Choroid plexus epithelial cell (primary cell): Measurements from ENCODE around the gene ONECUT3.

Experiments used
- DNase-seq: peaks from one replicate; pipeline ENCODE4 v3.0.0-alpha.2; 2010; ENCODE audit warnings: low read depth
- H3K4me3 ChIP-seq: 2 replicates; pipeline ENCODE4 v1.5.1; 2011; ENCODE audit warnings: low read depth, mild to moderate bottlenecking, control low read depth, low read length, moderate library complexity
- TF ChIP-seq, protein P1 (sequence below): conservative IDR thresholded peaks from 2 replicates; pipeline ENCODE4 v1.5.1; 2011; ENCODE audit warnings: low read depth, mild to moderate bottlenecking, control low read depth, inconsistent platforms, low read length, moderate library complexity

Gene ONECUT3

DNA sequence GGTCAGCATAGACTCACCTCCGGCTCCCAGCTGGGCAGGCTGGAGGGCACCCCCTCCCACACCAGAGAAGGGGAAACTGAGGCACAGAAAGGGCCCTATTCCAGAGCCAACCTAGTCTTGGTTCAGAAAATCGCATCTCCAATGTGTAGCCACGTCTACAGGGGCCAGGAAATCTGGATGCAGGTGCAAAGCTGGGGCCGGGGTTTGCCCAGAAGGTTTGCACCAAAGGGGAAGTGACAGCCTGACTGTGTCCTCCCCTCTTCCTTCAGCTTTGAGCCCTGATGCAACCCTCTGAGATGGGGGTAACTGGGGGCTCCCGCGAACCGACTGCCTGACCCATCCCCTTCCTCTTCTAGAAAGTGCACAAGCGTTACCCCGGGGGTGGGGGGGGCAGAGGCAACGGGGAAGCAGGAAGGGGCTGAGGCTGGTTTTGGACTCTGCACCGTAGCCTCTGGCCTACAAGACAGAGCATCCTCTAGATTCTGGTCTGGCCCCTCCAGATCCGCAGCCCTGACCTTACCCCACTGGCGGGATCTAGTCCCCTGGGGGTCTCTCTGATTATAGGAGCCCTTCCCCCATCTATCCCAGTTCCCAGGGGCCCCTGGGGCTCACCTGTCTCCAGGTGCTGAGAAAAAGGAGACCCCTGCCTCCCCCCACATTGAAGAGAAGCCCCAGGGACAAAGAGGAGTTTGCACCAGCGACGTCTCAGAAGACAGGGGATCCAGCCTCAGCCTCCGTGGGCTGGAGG, 1.1 kb upstream of the ONECUT3 start:
- no peak overlapping the region for H3K4me3 ChIP-seq
- TF ChIP-seq, protein P1, sequence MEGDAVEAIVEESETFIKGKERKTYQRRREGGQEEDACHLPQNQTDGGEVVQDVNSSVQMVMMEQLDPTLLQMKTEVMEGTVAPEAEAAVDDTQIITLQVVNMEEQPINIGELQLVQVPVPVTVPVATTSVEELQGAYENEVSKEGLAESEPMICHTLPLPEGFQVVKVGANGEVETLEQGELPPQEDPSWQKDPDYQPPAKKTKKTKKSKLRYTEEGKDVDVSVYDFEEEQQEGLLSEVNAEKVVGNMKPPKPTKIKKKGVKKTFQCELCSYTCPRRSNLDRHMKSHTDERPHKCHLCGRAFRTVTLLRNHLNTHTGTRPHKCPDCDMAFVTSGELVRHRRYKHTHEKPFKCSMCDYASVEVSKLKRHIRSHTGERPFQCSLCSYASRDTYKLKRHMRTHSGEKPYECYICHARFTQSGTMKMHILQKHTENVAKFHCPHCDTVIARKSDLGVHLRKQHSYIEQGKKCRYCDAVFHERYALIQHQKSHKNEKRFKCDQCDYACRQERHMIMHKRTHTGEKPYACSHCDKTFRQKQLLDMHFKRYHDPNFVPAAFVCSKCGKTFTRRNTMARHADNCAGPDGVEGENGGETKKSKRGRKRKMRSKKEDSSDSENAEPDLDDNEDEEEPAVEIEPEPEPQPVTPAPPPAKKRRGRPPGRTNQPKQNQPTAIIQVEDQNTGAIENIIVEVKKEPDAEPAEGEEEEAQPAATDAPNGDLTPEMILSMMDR: no peak
- DNase-seq: no peak

DNA sequence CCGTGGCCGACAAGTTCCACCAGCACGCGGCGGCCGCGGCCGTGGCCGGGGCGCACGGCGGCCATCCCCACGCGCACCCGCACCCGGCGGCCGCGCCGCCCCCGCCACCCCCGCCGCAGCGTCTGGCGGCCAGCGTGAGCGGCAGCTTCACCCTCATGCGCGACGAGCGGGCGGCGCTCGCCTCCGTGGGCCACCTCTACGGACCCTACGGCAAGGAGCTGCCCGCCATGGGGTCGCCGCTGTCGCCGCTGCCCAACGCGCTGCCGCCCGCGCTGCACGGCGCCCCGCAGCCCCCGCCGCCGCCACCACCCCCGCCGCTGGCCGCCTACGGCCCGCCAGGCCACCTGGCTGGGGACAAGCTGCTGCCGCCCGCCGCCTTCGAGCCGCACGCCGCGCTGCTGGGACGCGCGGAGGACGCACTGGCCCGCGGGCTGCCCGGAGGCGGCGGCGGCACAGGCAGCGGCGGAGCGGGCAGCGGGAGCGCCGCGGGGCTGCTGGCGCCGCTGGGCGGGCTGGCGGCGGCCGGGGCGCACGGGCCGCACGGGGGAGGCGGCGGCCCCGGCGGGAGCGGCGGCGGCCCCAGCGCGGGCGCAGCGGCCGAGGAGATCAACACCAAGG, 821 bp downstream of the ONECUT3 start:
- DNase-seq: no peak
- TF ChIP-seq, protein P1: no peak
- no peak overlapping the region for H3K4me3 ChIP-seq

DNA sequence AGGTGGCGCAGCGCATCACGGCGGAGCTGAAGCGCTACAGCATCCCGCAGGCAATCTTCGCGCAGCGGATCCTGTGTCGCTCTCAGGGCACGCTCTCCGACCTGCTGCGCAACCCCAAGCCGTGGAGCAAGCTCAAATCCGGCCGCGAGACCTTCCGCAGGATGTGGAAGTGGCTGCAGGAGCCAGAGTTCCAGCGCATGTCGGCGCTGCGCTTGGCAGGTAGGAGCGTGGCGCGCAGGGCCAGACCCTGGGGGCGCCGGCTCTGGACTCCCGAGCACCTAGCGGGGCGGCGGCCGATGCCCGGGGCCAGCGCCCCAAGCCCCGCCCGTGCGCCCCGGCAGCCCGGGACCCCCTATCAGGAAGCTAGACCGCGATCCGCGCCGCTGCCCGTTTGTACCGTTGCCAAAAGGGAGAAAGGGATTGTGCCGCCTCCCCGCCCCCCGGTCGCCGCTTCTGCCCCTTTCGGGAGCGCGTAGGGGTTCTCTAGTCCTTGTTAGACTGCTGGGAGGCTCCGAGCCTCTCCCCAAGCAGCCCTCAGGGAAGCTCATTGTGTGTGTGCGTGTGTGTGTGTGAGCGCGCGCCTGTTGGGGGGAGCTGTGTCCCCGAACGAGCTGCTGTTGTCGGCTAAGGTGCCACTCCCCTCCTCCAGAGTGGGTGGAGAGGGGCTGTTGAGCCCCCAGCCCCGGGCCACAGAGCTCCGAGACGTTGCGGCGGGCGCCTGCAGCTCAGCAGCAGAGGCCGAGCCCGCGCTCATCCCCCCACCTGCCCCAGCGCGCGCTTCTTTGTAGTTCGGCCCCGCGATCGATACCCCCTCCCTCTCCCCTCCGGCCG, 1.5 kb downstream of the ONECUT3 start:
- DNase-seq: no peak
- no peak overlapping the region for H3K4me3 ChIP-seq
- TF ChIP-seq, protein P1: no peak

DNA sequence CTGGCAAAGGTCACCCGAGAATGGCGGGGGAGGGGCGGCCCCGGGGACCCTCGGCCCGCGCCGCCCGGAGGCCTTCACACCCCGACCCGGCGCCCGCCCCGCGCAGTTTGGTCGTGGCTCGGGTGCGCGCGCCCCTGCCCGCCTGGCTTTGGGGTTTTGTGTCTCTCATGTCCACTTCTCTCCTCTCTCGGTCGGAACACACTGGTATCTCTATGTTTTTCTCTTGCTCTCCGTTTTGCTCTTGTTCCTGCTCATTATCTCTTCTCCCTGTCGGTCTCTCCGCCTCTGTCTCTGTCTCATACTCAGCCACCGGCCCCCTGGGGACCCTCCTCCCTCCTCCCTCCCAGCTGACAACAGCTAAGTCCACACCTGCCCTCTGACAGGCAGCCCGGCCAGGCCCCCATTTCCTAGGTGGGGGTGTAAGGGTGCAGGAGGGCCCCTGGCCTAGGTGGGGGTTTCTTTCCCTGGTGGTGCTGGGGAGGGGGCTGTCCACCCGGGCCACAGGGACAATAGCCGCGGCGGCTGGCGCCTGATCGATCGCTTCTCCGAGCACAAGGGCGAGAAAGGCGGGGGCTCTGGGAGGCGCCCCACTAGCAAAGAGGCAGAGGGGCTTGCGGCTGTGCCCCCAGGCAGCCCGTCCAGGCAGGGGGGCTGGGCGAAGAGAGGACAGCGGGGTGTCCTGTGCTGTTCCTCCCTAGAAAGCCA, 2.3 kb downstream of the ONECUT3 start:
- TF ChIP-seq, protein P1: no peak
- no peak for DNase-seq

DNA sequence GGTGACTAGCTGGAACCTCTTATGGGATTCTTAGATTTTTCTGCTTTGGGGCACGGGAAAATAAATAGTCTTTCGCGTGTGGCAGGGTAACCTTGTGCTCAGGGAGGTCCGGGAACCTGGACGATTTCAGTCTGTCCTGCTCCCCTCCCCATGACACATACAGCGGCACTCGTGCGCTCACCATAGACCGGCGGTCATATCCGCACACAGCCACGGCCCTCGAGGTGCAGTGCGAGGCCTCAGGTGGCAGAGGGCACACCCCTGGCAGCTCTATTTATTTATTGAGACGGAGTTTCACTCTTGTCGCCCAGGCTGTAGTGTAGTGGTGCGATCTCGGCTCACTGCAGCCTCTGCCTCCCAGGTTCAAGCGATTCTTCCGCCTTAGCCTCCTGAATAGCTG, 3.0 kb downstream of the ONECUT3 start:
- TF ChIP-seq, protein P1: no peak
- no peak overlapping the region for H3K4me3 ChIP-seq
- no peak for DNase-seq

More for the DNA sequence above, 2.3 kb downstream of the ONECUT3 start:
- H3K4me3 ChIP-seq: no peak overlapping the region

DNA sequence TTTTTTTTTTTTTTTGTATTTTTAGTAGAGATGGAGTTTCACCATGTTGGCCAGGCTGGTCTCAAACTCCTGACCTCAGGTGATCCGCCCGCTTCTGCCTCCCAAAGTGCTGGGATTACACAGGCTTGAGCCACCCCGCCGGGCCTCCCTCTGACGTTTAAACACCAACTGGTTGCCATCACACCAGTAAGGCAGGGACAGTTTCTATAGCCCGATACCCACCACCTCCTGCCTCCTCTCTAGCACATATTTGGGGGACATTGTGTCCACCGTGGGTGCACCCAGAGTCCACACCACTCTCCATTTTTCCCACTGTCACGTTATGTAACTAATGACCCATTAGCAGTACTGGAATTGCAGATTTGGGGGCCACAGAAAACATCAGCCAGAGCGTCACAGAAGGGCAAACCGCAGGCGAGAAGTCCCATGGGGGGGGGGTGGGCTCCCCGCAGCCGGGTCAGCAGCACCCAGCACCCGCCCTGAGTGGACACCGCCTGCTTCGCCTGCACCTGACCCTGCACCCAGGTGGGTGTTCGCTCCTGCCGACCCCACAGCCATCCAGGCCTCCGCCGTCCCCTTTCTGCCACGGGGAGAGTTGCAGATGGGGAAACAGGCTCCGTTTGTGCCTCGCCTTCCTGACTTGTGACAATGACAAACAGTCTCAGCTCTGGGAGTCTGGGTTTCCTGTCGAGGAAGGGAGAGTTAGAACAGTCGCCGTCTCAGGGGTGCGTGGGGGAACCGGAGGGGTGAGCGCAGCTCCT, 3.6 kb downstream of the ONECUT3 start:
- no peak overlapping the region for H3K4me3 ChIP-seq
- DNase-seq: no peak
- TF ChIP-seq, protein P1: no peak
